ENCODE measurements around the gene TMEM25.

- TF ChIP-seq FOXA1 (IDR thresholded peaks at IDR 0.05) (no peak), NR2F2 (IDR thresholded peaks at IDR 0.05) (no peak), JUND (IDR thresholded peaks at IDR 0.05) (no peak), CTCF (IDR thresholded peaks at IDR 0.05; ENCODE audit: low read depth, low read length, missing input control) (peak; percentile 80), REST (IDR thresholded peaks at IDR 0.05) (no peak), SP1 (IDR thresholded peaks at IDR 0.05) (no peak), RAD21 (IDR thresholded peaks at IDR 0.05) (peak; percentile 95 to 97)
These were observed 42.4 kb upstream of the TMEM25 start for GRCh38 chr11:118488480-118489109.
